Subcutaneous adipose tissue (tissue), 4 donors: Measurements from ENCODE around the gene NCAPD2. TPM values are rescaled to one million over a fixed set of nuclear protein-coding genes. Genes with fewer than 3 reads are reported as not detected.

ENCODE experiments used
- total RNA-seq, 4 donors: library from RNA; depleted of rRNA; stranded (reverse); fragments of >200 nt; gene quantifications; one replicate each; pipeline ENCODE4 v1.1.0, GENCODE V29; 2016
- TF ChIP-seq, protein P1 (sequence below): fragments of 450-650 bp; IDR thresholded peaks from one replicate; pipeline ENCODE4 v1.5.1; 2016; ENCODE audit warnings: low read depth, mild to moderate bottlenecking, control low read depth, antibody characterized with exemption, moderate library complexity

Gene NCAPD2
- total RNA-seq, 4 donors from 2014 or later, result 10.8 to 25.2 (median 16.9) TPM

DNA sequence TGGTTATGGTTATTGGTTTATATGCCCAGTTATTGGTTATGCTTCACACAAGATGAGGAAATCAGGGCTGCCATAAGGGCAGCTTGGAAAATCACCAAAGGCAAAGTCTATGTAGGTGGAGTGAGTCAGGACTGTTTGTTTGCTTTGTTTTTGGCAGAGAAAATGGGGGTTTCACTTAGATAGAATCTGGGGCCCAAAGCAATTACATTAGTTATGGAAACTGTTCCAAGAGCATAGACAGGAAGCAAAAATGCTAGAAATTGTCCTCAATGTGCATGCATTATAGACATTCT, 25.7 kb upstream of the NCAPD2 start:
- TF ChIP-seq, protein P1, sequence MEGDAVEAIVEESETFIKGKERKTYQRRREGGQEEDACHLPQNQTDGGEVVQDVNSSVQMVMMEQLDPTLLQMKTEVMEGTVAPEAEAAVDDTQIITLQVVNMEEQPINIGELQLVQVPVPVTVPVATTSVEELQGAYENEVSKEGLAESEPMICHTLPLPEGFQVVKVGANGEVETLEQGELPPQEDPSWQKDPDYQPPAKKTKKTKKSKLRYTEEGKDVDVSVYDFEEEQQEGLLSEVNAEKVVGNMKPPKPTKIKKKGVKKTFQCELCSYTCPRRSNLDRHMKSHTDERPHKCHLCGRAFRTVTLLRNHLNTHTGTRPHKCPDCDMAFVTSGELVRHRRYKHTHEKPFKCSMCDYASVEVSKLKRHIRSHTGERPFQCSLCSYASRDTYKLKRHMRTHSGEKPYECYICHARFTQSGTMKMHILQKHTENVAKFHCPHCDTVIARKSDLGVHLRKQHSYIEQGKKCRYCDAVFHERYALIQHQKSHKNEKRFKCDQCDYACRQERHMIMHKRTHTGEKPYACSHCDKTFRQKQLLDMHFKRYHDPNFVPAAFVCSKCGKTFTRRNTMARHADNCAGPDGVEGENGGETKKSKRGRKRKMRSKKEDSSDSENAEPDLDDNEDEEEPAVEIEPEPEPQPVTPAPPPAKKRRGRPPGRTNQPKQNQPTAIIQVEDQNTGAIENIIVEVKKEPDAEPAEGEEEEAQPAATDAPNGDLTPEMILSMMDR, result no peak

DNA sequence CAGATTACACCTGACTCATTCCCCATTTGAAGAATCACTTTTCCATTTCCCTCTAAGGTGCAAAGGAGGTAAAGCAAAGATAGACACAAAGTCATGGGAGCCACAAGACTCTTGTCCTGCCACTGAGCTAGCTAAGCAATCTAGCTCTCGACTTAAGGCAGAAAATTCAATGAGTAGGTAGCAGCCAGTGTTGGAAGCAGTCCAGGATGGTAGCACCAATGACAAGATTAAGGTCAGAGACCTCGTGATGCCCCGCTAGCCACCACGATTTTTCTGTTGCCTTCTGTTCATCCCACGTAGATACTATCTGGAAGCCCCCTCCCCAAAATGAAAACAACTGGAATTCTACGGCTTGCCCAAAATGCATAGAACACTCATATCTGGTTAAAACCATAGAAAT, 24.8 kb upstream of the NCAPD2 start:
- TF ChIP-seq, protein P1, result no peak

DNA sequence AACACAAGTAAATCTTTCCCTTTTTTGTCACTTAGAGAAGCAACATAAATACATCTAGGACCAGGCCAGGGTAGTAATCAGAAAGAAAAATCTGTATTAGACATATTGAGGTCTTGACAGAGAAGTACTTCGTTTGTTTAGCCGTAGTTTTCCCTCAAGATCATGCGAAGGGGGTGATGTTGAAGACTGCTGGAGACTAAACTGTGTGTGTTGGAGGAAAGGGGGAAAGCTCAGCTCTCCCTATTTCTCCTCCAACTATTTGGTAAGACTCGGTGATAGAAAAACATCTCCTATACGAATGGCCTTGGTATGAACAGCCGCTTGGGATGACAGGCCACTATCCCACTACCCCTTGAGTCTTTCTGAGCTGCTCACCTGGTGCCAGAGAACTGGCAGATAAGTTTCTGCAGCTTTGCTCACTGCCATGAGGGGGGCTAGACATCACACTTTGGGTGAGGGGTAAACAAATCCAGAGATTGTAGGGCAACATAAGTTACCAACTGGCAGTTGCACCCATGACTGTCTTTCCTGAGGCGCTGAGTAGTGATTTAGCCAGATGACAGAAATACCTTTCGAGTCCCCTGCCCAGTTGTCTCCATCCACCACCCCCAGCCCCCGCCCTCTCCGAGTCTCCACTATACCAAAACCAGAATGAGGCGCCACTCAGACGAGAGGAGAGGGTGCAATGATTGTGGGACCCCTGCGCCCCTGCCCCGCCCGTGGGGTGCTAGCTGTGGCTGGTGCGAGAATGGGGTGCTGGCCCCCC, 24.1 kb upstream of the NCAPD2 start:
- TF ChIP-seq, protein P1, result no peak

DNA sequence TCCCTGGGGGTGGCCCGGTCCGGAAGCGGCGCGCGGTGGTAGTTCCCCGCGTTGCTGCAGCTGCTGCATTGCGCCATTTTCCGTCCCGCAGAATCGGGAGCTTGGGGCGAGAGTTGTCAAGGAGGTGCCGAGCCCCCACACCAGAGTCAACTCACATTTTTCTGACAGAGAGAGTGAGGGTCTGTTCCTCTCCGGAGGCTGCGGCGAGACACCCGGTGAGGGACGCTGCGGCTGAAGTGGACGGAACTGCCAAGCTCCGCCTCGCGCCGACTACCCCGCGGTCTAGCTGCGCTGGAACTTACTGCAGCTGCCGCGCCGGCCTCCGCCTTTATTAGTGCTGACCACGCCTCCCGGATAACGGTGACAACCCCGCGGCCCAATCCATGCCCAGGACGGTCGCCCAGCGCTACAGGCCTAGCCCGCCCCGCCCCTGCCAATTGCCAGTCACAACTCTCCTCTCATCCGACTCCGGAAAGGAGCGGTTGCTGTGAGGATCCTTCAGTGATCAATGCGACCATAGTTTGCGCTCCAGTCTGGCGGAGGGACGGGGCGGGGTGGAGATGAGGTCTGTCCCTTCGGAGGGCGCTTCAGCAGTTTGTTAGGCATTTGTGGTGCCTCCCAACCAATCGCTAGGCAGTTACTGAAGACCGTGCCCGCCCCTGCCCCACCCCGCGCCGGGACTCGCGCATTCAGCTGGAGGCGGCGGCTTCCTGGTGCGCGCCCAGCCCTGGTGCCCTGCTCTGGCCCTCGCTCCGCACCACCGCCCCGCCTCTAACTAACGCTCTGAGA, 23.3 kb upstream of the NCAPD2 start, which contains the start of gene VAMP1:
Gene VAMP1, minus strand, starts transcription at position 303 of the 789 bp plus-strand sequence. Its CDS starts 146 bp downstream, at position 157.
- TF ChIP-seq, protein P1, result no peak

DNA sequence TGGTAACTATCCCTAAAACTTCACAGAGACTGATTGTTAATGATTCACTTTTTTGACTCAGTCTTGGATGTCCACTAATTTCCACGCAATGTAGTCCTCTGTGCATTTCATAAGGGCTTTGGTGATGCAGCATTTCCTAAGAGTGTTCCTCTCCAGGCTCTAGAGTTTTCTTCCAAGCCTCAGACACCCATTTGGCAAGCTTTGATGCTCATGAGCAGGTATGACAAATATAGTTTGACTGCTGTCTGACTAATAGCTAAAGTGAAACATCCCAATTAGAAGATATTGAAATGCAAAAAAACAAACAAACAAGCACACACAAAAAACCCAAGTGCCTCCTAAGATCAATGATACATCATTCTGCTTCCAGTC, 21.9 kb upstream of the NCAPD2 start:
- TF ChIP-seq, protein P1, result no peak

DNA sequence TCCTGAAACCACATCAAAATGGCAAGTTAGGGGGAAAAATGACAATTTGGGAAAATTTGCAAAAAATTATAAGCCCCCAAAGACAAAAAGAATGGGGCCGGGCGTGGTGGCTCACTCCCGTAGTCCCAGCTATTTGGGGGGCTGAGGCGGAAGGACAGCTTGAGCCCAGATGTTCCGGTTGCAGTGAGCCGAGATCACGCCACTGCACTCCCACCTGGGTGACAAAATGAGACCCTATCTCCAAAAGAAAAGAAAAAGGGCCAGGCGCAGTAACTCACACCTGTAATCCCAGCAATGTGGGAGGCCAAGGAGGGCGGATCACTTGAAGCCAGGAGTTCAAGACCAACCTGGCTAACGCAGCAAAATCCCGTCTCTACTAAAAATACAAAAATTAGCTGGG, 21.4 kb upstream of the NCAPD2 start:
- TF ChIP-seq, protein P1, result no peak

DNA sequence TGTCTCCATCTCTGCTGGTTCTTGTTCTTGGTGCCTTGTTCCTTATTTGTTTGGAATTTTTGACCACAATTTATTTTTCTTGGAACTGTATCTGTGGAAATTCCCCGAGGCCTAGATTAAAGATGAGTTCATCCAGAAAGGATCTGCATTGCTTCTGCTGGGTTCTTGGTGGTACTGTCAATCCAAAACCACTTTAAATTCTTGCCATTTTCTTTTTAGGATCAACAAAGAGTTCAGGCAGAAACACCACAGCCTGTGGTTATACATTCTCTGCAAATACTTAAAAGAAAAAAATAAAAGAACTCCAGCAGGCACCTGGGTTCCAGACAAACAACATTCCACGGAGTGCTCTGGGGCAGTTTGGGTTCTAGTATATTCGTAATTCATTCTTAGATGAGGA, 17.4 kb upstream of the NCAPD2 start:
- TF ChIP-seq, protein P1, result no peak
